Measurements from ENCODE around the gene CLASP2.

DNA sequence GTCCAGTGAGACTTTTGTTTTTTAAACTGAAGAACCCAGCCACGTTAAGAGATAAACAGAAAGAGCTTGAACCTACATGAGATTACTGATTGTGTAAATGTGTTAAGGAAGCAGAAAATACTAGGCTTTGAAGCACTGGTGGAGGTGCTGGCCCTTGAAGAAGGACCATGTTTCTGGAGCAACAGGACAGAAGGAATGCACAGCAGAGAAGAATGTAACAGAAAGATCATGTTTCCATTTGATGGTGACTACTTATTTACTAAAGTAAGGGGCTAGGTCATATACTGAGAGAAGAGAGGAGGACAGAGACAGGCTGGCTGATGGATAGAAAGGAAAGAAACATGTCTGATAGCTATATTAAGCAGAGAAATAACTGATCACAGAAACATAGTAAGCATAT lies 88.8 kb downstream of the CLASP2 start:
- TF ChIP-seq, protein P1, sequence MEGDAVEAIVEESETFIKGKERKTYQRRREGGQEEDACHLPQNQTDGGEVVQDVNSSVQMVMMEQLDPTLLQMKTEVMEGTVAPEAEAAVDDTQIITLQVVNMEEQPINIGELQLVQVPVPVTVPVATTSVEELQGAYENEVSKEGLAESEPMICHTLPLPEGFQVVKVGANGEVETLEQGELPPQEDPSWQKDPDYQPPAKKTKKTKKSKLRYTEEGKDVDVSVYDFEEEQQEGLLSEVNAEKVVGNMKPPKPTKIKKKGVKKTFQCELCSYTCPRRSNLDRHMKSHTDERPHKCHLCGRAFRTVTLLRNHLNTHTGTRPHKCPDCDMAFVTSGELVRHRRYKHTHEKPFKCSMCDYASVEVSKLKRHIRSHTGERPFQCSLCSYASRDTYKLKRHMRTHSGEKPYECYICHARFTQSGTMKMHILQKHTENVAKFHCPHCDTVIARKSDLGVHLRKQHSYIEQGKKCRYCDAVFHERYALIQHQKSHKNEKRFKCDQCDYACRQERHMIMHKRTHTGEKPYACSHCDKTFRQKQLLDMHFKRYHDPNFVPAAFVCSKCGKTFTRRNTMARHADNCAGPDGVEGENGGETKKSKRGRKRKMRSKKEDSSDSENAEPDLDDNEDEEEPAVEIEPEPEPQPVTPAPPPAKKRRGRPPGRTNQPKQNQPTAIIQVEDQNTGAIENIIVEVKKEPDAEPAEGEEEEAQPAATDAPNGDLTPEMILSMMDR (conservative IDR thresholded peaks at IDR 0.05; ENCODE audit: low read length) = no peak
- TF ChIP-seq EZH2phosphoT487 (IDR thresholded peaks at IDR 0.05; ENCODE audit: borderline replicate concordance) = no peak

Data from Loucy (cell line).